ENCODE measurements around the gene NEUROG1.
A peak's percentile ranks its signal among the peaks of the same experiment; 100 is the strongest.

Gene NEUROG1, protein sequence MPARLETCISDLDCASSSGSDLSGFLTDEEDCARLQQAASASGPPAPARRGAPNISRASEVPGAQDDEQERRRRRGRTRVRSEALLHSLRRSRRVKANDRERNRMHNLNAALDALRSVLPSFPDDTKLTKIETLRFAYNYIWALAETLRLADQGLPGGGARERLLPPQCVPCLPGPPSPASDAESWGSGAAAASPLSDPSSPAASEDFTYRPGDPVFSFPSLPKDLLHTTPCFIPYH

DNA sequence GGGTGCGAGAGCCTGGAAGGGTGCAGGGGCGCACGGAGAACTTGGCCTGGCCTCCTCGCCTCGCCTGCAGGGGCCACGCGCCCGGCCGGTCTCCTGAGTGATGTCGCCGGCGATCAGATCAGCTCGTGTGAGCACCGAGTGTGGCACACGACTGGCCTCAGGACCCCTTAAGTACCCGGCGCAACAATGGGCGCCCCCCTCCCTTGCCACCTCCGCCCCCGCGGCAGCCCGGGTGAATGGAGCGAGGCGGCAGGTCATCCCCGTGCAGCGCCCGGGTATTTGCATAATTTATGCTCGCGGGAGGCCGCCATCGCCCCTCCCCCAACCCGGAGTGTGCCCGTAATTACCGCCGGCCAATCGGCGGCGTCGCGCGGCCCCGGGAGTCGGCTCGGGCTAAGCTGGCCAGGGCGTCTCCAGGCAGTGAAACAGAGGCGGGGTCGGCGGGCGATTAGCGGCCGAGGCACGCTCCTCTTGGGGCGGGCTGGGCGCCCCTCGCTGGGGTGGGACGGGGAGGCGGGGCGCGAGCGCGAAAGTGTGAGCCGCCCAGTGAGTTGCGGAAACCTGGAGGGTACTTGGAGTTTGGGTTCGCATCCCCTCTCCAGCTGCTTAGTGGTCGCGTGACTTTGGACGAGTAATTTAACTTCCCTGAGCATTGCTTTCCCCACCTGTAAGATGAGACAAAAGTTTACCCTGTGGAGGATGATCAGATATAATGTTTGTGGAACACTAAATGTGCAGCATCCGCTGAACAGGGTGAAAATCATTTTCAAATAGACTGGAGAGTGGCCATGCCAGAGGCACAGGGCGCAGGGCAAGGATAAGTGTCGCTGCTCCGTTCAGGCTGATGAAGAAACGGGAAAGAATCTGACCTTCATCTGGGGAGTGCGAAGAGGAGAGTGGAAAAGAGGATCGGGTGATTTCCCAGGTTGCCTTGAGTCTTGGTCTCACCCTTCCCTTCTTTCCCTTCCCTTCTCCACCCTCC, at the start of gene NEUROG1:
Gene NEUROG1 (minus strand): TSS at position 145 of the 982 bp plus-strand sequence. CDS start 274 bp downstream, outside the sequence.
- peak; percentile 68 for DNase-seq

DNA sequence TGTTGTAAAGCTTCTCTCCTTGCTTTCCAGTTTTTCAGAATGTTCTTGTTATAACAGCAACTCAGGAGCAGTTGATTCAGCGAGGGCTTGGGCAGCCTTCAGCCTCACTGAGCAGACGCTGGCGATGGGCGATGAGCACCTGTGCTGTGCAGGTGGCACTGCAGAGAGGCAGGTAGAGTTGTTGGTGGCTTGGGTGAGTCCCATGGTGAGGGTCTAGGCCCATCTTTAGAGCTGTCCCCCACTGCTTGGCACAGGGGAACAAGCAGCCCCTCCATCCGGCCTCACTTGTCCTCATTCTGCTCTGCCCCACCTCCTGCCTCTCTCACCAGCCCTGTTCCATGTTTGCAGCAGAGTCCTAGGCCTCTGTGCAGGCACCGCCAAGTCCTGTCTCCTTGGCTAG, 49.2 kb upstream of the NEUROG1 start:
- DNase-seq, result no peak

DNA sequence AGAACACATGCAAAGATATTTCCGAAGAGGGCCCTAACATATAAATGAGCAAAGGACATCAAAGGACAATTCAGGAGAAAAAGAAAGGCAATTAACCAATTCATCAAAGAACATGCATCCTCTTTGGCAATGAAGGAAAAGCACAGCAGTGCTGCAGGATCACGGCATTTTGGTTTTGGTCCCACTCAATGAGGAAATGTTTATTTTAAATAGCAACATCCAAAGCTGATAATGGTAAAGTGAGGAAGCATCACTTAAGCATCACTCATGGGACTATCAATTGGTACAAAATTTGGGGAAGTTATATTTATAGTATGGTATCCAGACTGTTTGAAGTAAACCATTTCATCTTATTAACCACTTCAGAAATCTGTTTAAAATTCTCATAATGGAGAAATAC, 48.5 kb upstream of the NEUROG1 start:
- no peak for DNase-seq

DNA sequence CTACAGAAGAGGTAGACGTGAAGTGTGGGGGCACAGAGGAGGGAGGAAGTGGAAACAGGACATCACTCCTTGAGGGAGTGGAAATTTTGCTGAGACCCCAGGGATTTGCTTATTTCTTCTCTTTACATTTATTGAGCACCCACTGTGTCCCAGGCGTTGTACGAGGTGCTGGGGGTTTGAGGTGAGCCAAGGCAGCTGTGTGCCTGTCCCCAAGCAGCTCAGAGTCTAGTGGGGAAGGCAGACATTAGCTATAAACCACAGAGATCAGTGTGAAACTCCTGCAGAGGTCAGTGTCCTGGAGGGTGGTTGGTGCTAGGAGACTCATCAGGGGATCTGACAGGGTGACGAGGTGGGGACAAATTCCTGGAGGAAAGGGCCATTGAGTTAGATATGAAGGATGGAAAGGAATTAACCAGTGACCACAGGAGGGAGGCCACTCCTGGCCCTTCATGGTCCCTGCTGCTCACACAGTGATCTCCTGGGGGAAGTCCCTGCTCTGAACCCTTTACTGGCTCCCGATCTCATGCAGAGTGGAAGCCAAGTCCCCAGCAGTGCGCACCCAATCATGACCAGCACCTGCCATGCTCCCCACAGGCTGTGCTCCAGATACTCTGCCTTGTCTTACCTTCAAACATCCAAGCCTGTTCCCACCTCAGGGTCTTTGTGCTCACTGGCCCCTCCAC, 46.5 kb upstream of the NEUROG1 start:
- DNase-seq, result no peak

DNA sequence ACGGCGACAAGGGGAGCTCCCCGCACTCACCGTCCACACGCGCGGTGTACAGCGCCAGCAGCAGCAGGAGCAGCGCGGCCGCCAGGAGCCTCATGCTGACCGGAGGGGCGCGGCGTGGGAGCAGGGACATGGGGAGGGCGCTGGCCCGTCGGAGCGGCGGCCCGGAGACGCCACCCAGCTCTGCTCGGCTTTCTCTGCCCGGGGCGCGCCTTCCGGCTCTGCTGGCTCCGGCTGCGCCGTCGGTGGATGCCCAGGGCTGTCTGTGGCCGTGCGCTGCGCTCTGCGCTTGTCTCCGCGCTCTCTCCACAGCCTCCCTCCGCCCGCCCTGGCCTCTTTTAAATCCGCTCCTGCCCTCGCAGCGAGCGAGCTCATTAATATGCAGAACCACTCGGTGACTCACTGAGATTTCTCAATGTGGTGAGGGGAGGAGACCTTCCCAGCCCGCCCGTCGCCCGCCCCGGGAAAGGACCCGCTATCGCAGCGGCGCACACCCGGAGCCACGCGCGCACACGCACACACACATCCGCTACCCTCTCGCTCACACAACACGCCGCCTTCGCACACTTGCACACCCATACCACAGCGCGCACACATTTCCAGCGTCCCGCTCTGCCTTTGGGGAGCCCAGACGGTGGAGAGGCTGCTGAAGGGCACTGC, 43.0 kb upstream of the NEUROG1 start, which contains the start of gene CXCL14:
Gene CXCL14 (minus strand): TSS at position 307 of the 657 bp plus-strand sequence. CDS start 213 bp downstream, at position 94.
- DNase-seq, result peak; percentile 89

DNA sequence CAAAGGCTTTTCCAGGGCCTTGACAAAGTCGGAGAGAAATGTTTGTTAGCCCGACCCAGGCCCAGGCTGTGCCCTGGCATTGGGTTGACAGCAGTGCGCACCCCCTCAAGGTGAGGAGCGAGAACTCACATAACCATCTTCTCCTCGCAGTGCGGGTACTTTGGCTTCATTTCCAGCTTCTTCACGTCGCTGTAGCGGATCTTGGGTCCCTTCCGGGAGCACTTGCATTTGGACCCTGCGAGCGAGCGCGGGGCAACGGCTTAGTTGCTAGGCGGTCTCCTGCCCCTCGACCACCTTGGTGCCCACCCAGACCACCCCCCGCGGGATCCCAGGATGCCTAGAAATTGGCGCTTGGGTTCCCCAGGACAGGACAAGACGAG, 42.5 kb upstream of the NEUROG1 start:
- no peak for DNase-seq

DNA sequence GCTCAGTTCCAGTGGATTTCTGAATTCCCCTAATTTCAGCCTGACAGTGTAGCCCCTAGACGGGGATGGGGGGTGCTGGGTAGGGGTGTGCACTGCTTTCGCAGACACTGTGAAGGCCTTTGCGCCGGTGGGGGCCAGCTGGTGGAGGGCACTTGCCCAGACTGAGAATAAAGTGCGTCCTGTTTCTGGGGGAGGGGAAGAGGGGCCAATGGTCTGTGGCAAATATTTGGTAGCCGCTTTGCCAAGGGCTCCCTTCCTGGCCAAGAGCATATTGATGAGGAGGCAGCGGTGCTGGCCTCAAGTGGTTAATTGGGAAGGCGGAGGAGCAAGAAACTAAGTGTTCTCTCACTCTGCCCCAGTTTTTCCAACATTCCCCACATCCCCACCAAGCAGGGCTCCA, 41.7 kb upstream of the NEUROG1 start:
- DNase-seq, result no peak

DNA sequence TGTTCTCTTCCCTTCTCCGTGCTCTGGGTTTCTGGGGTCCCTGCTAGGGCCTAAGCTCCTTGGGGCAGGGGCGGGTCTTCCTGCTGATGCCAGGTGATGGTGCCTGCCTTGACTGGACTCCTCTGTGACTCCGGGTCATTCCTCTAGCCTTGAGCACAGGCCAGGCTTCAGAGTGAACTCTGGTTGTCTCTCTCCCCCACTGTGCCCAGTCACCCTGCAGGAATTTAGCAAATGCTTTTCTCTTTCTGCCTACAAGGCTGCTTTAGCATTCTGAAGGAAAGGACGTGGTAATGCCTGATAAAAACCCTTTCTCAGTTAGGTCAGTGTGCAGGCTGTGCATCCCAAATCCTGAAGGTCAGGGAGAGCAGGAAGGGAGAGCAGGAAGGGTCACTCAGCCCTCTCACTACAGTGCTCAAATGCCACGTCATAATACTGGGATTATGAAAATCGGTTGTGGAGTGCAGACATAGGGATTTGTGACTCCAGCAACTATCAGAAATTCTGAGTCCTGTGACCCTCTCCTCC, 40.4 kb upstream of the NEUROG1 start:
- peak; percentile 78 for DNase-seq

DNA sequence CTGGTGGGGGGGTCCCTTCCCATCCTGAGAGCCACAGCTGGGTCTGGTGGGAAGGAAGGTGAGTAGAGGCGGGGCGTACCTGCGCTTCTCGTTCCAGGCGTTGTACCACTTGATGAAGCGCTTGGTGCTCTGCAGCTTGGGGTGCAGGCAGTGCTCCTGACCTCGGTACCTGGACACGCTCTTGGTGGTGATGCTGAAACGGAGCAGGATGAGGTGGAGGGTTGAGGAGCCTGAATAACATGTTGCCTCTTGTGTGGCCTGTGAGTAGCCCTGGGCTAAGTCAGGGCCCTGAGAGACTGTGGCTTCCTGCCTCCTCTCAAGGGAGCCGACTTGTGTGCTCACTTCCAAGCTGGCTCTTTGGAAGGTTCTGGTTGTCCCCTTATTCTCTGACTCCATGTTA, 38.7 kb upstream of the NEUROG1 start:
- DNase-seq, result no peak

DNA sequence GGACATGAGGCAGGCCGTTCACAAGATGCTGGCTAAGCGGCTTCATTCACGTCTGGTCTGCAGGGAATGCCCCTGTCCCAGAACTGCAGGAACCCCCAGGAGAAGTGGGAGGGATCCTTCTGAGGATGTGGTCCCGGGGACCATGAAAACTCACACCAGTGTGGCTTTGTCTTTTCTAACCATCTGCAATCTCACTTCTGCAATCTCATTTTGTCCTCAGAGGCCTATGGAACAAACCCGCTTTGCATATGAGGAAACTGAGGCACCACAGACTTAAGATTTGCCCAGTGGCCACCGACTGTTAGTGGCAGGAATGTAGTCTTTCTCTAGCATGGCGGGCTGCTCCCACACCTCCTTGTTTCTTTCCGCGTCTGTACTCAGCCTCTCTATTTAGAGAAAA, 36.1 kb upstream of the NEUROG1 start:
- DNase-seq, result no peak

DNA sequence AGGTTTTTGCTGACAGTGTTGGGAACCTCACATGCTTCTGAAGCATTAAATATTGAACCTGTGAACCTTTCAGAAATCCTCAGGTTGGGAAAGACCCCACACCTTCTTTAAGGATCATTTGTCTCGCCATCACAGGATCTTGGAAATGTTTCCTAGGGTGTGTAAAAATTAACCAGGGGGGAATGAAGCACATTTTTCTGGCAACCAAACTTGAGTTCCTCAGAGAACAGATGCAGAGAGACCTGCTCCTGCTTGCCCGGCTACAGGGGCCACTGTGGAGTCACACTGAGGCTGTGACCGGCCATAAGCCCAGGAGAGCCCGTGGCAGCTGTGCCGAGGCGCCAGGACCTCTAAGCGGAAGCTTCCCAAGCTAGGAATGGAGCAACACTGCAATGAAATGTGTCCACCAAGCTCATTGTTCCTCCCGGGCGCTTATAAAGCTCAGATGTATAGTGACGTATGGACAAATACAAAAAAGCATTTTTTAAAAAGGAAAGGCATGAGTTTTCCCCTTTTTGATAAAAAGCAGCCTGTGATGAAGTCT, 35.4 kb upstream of the NEUROG1 start:
- no peak for DNase-seq

DNA sequence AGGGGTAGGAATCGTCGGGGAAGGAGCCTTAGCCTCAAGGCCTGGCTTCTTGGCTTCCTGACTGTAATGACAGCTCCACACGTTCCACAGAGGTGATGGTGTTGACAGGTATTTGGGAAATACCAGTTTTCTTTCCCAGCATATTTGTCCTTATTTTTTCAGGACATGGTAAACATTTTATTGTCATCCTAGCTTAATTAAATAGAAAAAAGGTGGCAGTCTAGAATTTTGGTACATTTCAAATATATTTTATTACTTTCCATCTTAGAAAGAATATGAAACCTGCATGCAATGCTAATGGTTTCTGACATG, 34.6 kb upstream of the NEUROG1 start:
- no peak for DNase-seq

DNA sequence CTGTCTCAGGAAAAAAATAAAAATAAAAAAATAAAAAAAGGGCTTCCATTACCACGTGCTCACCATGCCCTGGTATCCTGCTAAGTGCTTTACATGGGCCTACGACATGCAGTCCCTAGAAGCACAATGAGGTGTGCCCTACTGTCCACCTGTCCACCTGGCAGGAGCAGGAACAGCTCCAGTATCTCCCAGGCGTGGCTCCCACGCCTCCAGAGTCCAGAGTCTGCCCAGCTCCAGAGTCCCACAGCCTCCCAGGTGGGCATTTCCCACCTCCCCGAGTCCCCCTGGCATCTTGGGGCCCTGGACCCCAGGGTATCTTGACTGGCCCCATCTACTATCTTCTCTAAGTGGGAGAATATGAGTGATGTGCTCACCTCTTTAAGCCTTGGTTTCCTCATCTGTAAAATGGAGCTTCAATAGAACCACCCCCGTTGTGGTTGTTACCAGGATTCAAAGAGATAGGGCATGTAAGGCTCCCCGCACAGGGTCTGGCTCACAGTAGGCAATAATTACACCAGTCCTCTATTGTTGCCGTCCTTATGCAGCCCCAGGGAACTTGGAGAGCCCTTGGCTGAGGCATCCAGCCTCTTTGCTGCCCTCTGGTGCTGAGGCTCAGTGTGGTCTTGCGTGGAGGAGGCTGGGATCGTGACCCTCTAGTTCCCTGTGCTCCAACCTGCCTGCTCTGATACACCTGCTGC, 34.1 kb upstream of the NEUROG1 start:
- DNase-seq, result peak; percentile 93

DNA sequence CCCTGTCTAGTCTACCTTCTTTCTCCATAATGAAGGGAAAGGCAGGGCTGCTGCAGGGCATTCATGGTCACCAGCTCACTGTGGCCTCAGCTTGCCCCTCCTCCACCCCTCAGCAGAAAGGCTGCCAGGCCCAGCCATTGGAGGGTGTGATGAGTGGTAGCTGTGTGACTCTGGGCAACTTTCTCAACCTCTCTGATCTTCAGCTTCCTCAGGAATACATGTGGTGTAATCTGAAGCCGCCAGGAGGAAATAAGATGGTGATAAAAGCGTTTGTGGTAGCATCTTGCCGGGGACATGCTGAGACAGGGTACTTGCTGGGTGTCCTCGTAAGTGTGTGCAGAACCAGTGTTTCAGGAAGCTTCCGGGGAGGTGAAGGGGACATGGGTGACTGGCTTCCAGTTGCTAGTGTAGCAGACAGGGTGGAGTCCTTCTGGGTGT, 33.2 kb upstream of the NEUROG1 start:
- no peak for DNase-seq

DNA sequence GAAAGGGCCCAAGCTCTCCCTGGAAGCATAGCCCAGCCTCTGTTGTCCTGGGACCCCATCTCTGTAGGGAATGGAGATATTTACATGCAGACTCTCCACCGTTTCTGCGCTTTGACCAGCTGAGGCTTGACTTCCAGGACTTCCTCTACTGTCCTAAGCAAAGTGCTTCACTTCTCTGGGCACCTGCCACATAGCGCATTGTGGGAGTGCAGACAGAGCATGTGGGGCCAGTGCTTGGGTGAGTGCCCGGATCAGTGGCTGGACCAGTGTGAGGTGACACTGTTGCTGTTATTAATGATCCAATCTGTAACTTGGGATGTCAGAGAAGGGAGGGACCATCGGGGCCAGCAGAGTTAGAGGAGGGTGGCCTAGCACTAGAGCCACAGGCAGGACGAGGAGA, 32.5 kb upstream of the NEUROG1 start:
- DNase-seq, result no peak

DNA sequence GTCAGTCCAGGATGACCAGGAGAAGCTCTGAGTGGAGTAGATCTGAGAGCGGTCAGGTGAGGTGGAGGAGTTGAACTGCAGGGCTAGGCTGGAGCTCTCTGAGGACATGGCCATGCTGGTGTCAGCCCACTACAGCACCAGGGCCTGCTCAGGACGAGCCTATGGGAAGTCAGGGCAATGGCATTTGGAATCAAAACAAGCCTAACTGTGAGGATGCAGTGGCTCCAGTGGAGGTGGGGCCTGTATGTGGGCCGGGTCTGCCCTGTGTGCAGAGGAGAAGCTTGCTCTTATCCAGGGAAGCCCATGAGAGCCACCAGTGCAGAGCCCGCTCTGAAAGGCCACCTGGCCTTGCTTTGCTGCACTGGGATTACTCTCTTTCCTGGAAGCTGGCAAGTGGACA, 31.9 kb upstream of the NEUROG1 start:
- DNase-seq, result peak; percentile 76

DNA sequence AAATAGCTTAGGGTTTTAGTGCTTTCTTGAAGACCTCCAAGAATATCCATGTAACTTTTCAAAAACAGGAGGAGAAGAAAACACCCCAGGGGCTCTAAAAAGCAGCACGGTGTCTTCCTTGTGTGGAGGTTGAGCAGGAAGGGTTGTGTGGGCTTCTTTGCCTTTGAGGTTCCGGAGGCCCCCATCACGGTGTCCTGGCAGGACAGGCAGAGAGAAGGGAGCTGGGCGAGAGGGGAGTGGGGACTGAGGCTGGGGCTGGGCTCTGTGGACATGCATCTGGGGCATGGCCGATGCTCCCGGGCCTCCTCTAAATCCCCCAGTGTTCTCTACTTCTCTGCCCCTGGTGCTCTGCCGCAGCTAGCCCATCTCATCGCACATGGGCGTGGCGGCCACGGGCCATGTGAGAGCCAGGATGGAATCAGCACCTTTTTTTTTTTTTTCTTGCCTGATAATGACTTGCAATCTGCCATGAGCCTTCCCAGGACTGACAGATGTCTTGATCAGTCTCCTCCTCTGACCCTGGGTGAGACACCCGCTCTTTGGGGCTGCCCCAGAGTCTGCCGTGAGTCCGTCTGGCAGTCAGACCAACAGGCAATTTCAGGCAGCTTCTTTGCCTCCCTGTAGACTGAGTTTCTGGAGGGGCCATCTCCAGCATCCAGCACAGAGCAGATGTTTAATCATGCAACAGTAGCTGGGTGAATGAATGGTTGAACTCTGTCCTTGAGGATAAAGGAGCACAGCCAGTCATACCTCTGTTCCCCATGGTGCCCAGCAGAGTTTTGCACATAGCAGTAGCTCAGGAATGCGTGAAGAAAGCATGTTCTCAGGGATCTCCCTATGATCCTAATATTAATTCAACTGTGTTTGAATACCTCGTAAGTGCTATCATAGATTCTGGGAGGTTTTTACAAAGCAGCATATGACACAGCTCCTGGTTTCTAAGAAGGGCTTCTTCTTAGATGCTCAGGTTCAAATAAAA, 30.9 kb upstream of the NEUROG1 start:
- no peak for DNase-seq

DNA sequence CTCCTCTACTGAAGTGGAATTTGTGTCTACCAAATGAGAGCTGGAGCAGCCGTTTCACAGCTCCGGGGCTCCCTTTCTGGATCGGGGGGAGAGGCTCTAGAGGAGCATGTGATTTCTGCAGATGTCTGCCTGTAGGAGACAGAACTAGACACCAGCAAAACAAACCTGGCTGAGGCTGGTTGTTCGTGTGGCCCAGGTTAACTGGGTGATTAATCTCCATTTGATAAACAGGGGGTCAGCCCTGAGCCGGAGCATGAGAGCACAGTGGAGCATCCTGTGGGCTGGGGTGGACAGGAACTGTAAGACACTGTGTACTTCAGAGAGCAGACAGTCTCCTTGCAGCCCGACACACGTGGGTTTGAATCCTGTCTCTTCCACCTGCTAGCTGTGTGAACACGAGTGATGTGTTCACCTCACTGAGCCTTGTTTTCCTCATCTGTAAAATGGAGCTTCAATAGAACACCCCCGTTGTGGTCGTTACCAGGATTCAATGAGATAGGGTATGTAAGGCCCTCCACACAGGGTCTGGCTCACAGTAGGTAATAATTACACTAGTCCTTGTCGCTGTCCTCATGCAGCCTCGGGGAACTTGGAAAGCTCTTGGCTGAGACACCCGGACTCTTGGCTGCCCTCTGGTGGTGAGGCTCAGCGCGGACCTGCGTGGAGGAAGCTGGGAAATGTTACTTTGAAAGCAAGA, 30.1 kb upstream of the NEUROG1 start:
- peak; percentile 90 for DNase-seq

DNA sequence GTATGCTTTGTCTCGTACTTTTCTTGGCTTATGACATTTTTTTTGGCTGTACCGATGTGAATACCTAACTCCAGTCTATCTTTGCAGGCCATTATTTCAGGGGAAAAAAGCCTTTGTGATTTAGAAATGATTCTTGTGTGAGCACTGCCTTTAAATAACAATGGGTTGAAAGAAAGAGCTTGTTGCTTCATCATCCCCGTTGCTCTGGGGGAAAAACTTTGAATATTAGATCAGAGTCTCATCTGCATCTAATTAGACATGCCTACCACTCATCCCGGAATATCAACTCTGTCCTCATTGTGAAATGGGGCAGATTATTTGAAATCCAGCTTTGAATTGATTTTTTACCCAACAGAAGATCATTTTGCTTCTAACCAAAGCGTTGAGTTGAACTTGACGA, 29.5 kb upstream of the NEUROG1 start:
- no peak for DNase-seq

DNA sequence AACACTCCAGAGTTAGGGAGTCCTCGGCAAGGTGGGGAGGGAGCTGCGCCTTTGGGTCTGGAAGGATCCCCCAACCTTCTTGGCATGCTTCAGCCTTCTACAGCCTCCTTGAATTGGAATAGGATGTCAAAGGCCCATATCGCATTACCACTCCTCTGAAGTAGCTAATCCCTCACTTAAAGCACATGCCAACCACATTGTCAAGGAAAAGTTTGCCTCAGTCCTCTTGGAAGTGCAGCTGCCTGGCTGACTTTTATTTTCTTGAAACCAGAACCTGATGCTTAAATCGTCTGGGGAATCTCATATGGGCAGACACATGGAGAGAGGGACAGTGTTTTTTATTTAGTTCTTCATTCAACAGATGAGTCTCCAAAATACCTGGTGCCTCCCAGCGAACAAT, 28.6 kb upstream of the NEUROG1 start:
- DNase-seq, result no peak

Measured in islet precursor cell (in vitro differentiated cells).